ENCODE data around the gene MRPS15.
"Not testable (repeated sequence)": the region's sequence is repeated elsewhere in the genome, so short reads cannot be mapped to it uniquely, and the experiment has no call there.

The MRPS15 gene

DNA sequence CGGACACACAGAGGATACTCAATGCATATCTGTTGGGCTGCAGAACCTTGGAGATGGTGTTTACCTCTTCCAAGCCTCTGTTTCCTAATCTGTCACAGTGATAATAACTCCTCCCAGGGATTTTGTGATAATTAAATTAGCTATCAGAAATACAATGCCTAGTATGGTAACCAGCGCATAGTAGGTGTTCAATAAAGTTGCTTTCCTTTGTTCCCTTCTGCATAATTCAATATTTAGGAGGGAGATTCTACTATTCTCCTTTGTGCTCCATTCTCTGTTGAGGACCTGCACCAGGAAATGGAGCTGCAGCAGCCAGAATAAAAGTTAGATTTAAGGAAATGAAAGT, 21.9 kb upstream of the MRPS15 start:
- 94 to 100% methylated on average over 2 of the region's 2 CpGs for WGBS, 2 experiments
- Histone ChIP-seq H3K4me1 (ENCODE audit: control insufficient read depth, insufficient read depth, low read length) (no peaks in the 10 kb centered on the region), H3K27ac (ENCODE audit: insufficient read depth, low read depth, low read length, poor library complexity, severe bottlenecking) (no peak overlapping the region)

DNA sequence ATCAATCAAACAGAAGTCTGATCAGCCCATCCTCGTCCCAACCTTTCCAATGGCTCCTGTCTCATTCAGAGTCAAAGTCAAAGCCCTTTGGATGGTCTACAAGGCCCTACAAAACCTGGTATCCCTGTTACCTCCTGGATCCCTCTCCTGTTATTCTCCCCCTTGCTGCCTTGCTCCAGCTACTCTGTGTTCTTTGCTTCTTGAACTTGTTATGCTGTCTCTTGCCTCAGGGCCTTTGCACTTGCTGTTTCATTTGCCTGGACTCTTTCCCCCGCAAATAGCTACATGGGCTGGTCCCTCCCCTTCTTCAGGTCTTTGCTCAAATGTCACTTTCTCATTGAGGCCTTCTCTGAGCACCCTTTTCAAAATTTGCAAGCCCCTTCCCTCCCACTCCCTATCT, 19.9 kb upstream of the MRPS15 start:
- no peak overlapping the region for H3K27ac ChIP-seq (ENCODE audit: insufficient read depth, low read depth, low read length, poor library complexity, severe bottlenecking)
- H3K27me3 ChIP-seq (ENCODE audit: control insufficient read depth, insufficient read depth, low read length, poor library complexity, severe bottlenecking): no peaks in the 10 kb centered on the region
- H3K4me1 ChIP-seq (ENCODE audit: control insufficient read depth, insufficient read depth, low read length): no peaks in the 10 kb centered on the region
- 83 to 92% methylated on average over 2 of the region's 2 CpGs for WGBS, 2 experiments
- no peaks in the 10 kb centered on the region for H3K36me3 ChIP-seq (ENCODE audit: control insufficient read depth, insufficient read depth, low read length)
- no peak overlapping the region for H3K4me3 ChIP-seq (ENCODE audit: insufficient read depth, low read depth, low read length)
- no peaks in the 10 kb centered on the region for H3K9me3 ChIP-seq (ENCODE audit: control insufficient read depth, low read length)

More for the DNA sequence above, 21.9 kb upstream of the MRPS15 start:
- Histone ChIP-seq H3K4me3 (ENCODE audit: insufficient read depth, low read depth, low read length) (no peak overlapping the region), H3K36me3 (ENCODE audit: control insufficient read depth, insufficient read depth, low read length) (no peaks in the 10 kb centered on the region), H3K27me3 (ENCODE audit: control insufficient read depth, insufficient read depth, low read length, poor library complexity, severe bottlenecking) (no peaks in the 10 kb centered on the region), H3K9me3 (ENCODE audit: control insufficient read depth, low read length) (no peaks in the 10 kb centered on the region)

- WGBS, 2 experiments: 78 to 83% methylated on average over 12 to 13 of the region's 13 CpGs
- H3K27ac ChIP-seq (ENCODE audit: insufficient read depth, low read depth, low read length, poor library complexity, severe bottlenecking): no peak within 1 kb of the TSS
- H3K4me3 ChIP-seq (ENCODE audit: insufficient read depth, low read depth, low read length): no peak within 1 kb of the TSS
- H3K27me3 ChIP-seq (ENCODE audit: control insufficient read depth, insufficient read depth, low read length, poor library complexity, severe bottlenecking): no peaks in the 10 kb centered on the region
- H3K36me3 ChIP-seq (ENCODE audit: control insufficient read depth, insufficient read depth, low read length): no peaks in the 10 kb centered on the region
- H3K4me1 ChIP-seq (ENCODE audit: control insufficient read depth, insufficient read depth, low read length): no peaks in the 10 kb centered on the region
- H3K9me3 ChIP-seq (ENCODE audit: control insufficient read depth, low read length): no peaks in the 10 kb centered on the region
Measured at GRCh38 chr1:36482724-36483388, 18.7 kb upstream of the MRPS15 start, which contains the start of gene CSF3R. CSF3R (minus strand) TSS chr1:36482913; CDS start chr1:36479496, 3,417 bp downstream.

DNA sequence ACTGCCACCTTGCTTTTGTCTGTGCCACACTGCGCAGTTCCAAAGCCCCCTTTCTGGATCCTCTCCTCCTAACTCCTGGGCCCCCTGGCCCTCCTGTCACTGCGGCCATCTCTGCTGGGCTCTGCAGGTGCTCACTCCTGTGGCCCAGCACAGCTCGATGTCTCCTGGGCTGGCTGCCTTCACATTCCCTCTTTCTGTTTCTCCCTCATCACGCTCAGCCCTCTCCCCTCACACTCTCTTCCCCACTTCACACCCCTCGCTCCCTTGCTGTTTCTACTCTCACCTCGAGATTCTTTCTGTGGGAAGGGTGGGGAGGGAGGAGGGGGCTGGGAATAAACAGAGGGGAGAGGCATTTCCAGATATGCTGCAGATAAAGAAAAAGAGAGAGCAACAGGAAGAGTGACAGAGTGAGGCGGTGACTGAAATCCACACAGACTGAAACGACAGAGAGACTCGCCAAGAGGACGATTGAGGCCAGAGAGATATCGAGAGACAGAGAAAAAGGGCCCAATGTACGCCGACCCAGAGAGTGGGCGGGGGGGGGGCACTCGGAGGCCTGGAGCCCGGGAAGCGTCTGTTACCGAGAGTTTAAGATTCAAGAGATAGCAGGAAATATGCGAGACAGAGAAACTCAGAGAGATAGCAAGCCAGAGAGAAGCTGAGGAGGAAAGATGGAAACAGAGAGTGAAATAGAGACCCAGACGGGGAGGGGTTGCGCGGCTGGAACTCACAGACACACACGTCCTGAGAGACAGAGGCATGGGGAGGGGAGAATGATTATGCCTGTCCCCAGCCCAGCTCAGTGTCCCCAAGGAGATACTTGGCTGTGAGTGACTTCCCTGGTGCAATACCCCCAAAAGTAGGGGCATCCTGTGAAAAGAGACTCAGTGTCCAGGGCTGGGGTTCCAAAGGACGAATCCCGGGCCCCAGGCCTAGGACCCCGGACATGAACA, 17.9 kb upstream of the MRPS15 start:
- H3K27ac ChIP-seq (ENCODE audit: insufficient read depth, low read depth, low read length, poor library complexity, severe bottlenecking): no peak overlapping the region
- H3K36me3 ChIP-seq (ENCODE audit: control insufficient read depth, insufficient read depth, low read length): no peaks in the 10 kb centered on the region
- no peaks in the 10 kb centered on the region for H3K4me1 ChIP-seq (ENCODE audit: control insufficient read depth, insufficient read depth, low read length)
- H3K9me3 ChIP-seq (ENCODE audit: control insufficient read depth, low read length): no peaks in the 10 kb centered on the region
- H3K27me3 ChIP-seq (ENCODE audit: control insufficient read depth, insufficient read depth, low read length, poor library complexity, severe bottlenecking): no peaks in the 10 kb centered on the region
- WGBS, 2 experiments: 77 to 80% methylated on average over 25 of the region's 26 CpGs
- H3K4me3 ChIP-seq (ENCODE audit: insufficient read depth, low read depth, low read length): no peak overlapping the region

DNA sequence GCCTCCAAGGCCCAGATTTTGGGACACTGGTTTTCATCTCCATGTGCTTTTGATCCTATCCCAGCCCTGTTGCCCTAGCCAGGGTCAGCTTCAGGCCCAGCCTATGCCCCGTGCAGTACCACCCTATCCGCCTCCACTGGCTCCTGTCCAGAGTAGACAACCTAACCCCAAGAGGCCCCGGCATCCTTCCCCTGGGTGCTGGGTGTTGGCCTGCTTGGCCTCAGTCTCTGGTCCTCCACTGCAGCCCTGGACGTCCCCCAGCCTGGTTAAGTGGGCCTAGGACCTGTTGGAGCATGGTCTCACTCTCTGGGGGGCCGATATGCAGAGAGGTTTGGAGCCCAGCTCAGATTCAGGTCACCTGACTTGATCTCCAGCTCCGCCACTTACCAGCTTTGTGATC, 16.9 kb upstream of the MRPS15 start:
- no peak overlapping the region for H3K27ac ChIP-seq (ENCODE audit: insufficient read depth, low read depth, low read length, poor library complexity, severe bottlenecking)
- 88 to 93% methylated on average over 6 of the region's 6 CpGs for WGBS, 2 experiments
- no peak overlapping the region for H3K4me3 ChIP-seq (ENCODE audit: insufficient read depth, low read depth, low read length)
- no peaks in the 10 kb centered on the region for H3K27me3 ChIP-seq (ENCODE audit: control insufficient read depth, insufficient read depth, low read length, poor library complexity, severe bottlenecking)
- H3K9me3 ChIP-seq (ENCODE audit: control insufficient read depth, low read length): no peaks in the 10 kb centered on the region
- H3K36me3 ChIP-seq (ENCODE audit: control insufficient read depth, insufficient read depth, low read length): no peaks in the 10 kb centered on the region
- no peaks in the 10 kb centered on the region for H3K4me1 ChIP-seq (ENCODE audit: control insufficient read depth, insufficient read depth, low read length)

- 94% methylated on average over 2 of the region's 2 CpGs for WGBS, 2 experiments
- no peaks in the 10 kb centered on the region for H3K27me3 ChIP-seq (ENCODE audit: control insufficient read depth, insufficient read depth, low read length, poor library complexity, severe bottlenecking)
- no peak overlapping the region for H3K4me3 ChIP-seq (ENCODE audit: insufficient read depth, low read depth, low read length)
- no peaks in the 10 kb centered on the region for H3K36me3 ChIP-seq (ENCODE audit: control insufficient read depth, insufficient read depth, low read length)
- H3K9me3 ChIP-seq (ENCODE audit: control insufficient read depth, low read length): no peaks in the 10 kb centered on the region
- no peaks in the 10 kb centered on the region for H3K4me1 ChIP-seq (ENCODE audit: control insufficient read depth, insufficient read depth, low read length)
- no peak overlapping the region for H3K27ac ChIP-seq (ENCODE audit: insufficient read depth, low read depth, low read length, poor library complexity, severe bottlenecking)
Measured at GRCh38 chr1:36480161-36480560, 16.0 kb upstream of the MRPS15 start.

GRCh38 chr1:36479505-36480051, 15.4 kb upstream of the MRPS15 start:
- H3K4me3 ChIP-seq (ENCODE audit: insufficient read depth, low read depth, low read length): no peak overlapping the region
- 88 to 94% methylated on average over 2 of the region's 2 CpGs for WGBS, 2 experiments
- no peaks in the 10 kb centered on the region for H3K36me3 ChIP-seq (ENCODE audit: control insufficient read depth, insufficient read depth, low read length)
- H3K27ac ChIP-seq (ENCODE audit: insufficient read depth, low read depth, low read length, poor library complexity, severe bottlenecking): no peak overlapping the region
- H3K27me3 ChIP-seq (ENCODE audit: control insufficient read depth, insufficient read depth, low read length, poor library complexity, severe bottlenecking): no peaks in the 10 kb centered on the region
- no peaks in the 10 kb centered on the region for H3K9me3 ChIP-seq (ENCODE audit: control insufficient read depth, low read length)
- no peaks in the 10 kb centered on the region for H3K4me1 ChIP-seq (ENCODE audit: control insufficient read depth, insufficient read depth, low read length)

DNA sequence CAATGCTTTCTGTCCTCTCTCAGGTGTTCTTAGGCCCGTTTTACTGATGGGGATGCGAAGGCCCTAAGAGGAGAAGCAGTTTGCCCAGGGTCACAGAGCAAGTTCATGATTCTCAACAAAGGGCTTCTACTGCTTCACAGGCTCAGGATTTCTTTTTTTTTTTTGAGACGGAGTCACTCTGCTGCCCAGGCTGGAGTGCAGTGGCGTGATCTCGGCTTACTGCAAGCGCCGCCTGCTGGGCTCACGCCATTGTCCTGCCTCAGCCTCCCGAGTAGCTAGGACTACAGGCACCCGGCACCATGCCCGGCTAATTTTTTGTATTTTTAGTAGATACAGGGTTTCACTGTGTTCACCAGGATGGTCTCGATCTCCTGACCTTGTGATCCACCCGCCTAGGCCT, 13.4 kb upstream of the MRPS15 start:
- H3K4me1 ChIP-seq (ENCODE audit: control insufficient read depth, insufficient read depth, low read length); H3K36me3 ChIP-seq (ENCODE audit: control insufficient read depth, insufficient read depth, low read length); H3K27me3 ChIP-seq (ENCODE audit: control insufficient read depth, insufficient read depth, low read length, poor library complexity, severe bottlenecking); H3K27ac ChIP-seq (ENCODE audit: insufficient read depth, low read depth, low read length, poor library complexity, severe bottlenecking); H3K9me3 ChIP-seq (ENCODE audit: control insufficient read depth, low read length); H3K4me3 ChIP-seq (ENCODE audit: insufficient read depth, low read depth, low read length): not testable (repeated sequence)
- WGBS, 2 experiments: 74% methylated on average over 13 of the region's 13 CpGs

DNA sequence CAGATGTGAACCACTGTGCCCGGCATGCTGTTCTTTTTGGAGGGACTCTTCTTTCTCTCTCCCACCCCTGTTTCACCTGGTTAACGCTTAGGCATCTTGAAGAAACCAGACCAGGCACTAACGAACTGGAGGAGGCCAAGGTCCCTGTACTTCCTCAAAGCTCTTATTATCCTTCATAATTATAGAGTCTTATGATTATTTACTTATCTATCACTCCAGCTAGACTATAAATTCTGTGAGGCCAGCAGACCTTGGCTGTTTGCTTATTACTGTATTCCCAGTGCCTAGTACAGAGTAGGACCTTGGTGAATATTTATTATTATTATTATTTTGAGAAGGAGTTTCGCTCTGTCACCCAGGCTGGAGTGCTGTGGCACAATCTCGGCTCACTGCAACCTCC, 12.8 kb upstream of the MRPS15 start:
- no peak overlapping the region for H3K27ac ChIP-seq (ENCODE audit: insufficient read depth, low read depth, low read length, poor library complexity, severe bottlenecking)
- no peaks in the 10 kb centered on the region for H3K9me3 ChIP-seq (ENCODE audit: control insufficient read depth, low read length)
- no peaks in the 10 kb centered on the region for H3K27me3 ChIP-seq (ENCODE audit: control insufficient read depth, insufficient read depth, low read length, poor library complexity, severe bottlenecking)
- H3K4me1 ChIP-seq (ENCODE audit: control insufficient read depth, insufficient read depth, low read length): peaks cover 4% of the 10 kb centered on the region
- WGBS, 2 experiments: 93 to 94% methylated on average over 4 to 5 of the region's 5 CpGs
- H3K4me3 ChIP-seq (ENCODE audit: insufficient read depth, low read depth, low read length): no peak overlapping the region
- no peaks in the 10 kb centered on the region for H3K36me3 ChIP-seq (ENCODE audit: control insufficient read depth, insufficient read depth, low read length)

DNA sequence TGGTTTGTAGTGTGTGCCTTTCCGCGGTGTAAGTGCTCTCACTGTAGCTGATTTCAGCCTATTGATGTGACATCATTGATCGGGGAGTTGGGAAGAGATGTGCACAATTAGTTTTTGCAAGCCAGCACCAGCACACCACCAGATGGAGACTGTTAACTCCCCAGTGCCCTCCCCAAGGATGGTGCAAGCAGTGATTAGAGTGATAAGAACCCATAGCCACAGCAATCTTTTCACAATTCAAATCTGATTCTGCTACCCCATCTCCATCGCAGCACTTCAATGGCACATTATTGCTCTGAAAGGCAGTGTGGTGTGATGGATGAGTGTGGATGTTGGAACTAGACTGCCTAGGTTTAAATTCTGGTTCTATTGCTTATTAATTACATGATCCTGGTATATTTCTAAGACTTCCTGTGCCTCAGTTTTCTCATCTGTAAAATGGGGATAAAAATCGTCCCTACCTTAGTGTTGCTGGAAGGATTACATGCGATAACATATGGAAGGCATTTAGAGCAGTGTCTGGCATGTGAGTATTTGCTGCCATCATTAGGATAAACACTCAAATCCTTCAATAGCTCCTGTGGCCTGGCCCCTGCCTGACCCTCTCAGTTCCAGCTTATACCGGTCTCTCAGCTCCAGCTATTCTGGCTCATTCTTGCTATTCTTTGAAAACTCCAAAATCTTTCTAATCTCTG, 11.9 kb upstream of the MRPS15 start:
- Histone ChIP-seq H3K4me3 (ENCODE audit: insufficient read depth, low read depth, low read length) (no peak overlapping the region), H3K27me3 (ENCODE audit: control insufficient read depth, insufficient read depth, low read length, poor library complexity, severe bottlenecking) (no peaks in the 10 kb centered on the region), H3K4me1 (ENCODE audit: control insufficient read depth, insufficient read depth, low read length) (peaks cover 5% of the 10 kb centered on the region), H3K27ac (ENCODE audit: insufficient read depth, low read depth, low read length, poor library complexity, severe bottlenecking) (no peak overlapping the region), H3K9me3 (ENCODE audit: control insufficient read depth, low read length) (no peaks in the 10 kb centered on the region), H3K36me3 (ENCODE audit: control insufficient read depth, insufficient read depth, low read length) (no peaks in the 10 kb centered on the region)
- WGBS, 2 experiments: 91 to 94% methylated on average over 7 of the region's 7 CpGs

Measured in ectodermal cell (in vitro differentiated cells).